Stimulated activated naive CD4-positive, alpha-beta T cell (primary cell): ENCODE measurements around the gene ZNF608.

Experiments used
- DNase-seq, 6 experiments: peaks; one replicate each; lab custom pipeline; 2025; lab: John Stamatoyannopoulos, UW

The ZNF608 gene

DNA sequence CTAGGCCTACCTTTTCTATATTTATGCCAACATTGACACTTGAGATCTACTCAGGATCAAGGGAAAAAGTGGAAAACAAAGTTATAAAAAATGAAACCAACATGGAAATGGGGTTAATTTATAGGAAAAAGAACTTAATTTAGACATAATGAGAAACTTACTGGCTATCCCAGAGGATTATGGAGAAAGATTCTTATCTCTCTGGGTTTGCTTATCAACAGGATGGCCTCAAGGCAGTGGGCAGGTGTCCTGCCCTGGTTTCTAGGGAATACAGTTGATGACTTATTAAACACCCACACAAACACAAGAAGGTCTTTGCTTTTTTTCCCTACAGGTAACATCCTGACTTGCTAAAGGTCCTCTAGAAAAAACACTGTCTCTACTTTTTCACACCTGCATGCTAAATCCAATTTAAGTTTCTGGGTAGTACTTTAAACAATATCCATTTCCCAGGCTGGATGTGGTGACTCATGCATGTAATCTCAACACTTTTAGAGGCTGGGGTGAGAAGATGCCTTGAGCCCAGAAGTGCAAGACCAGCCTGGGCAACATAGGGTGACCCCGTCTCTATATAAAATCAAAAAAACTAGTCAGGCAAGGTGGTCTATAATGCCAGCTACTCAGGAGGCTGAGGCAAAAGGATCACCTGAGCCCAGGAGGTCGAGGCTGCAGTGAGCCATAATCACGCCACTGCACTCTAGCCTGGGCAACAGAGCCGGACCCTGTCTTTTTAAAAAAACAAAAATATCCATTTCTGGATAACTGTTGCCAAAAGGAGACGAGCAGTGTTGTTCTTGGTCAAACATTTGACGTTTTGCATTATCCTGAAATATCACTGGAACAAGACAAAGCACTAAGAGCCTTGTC lies 6.6 kb upstream of the ZNF608 start:
- no peak for DNase-seq

DNA sequence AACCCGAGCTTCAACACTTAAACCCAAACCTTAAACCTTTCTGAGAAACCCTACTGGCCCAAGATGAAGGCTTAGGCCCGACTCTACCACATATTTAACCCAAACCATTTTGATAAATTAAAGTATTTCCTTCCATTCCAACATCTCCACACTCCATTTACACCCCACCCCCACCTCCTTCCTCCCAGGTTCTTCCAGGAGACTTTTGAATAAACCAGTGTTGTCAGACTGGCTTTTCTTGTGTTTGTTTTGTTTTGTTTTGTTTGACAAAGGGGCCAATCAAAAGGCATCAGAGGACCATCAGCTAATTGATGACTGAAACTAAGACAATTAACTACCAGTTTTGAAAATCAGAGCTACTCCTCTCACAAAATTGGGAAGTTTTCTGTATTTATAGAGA lies 4.6 kb upstream of the ZNF608 start:
- no peak for DNase-seq

DNA sequence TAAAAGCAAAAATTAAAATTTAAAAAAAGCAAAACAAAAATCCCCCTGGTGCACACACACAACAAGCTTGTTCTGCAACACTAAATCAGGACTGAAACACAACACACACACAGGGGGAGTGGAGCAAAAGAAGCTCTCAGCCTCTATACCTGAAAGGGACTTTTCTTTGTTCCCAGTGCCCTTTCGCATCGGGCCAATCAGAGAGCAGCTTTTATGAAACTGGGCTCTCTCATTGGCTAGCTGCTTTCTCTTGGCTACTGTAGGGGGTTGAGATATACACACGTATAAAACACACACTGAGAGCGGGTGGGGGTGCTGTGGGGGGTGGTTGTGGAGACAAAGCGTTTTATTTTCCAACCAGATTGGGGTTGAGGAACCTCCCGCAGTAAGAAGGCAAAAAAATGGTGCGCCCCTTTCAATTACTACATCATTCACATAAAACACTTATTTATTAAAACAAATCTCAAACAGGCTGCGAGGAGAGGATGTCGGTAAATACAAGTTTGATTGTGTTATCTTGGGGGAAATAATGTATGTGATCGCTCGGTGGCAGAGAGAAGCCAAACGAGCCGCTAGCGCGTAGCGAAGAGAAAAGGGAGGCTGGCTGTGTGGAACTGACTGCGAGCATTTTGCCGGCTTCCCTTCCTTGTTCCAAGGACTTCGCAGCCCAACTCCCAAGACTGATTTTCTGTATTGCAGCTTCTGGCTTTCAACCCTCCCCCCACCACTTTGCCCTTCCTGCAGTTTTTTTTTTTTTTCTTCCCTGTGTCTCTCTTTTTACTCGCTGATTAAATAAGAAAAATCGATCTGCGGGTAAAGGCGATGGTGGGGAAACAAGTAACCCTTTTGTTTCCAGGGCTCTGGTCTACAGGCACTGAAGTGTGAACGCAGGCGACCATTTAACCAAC lies 2.5 kb upstream of the ZNF608 start:
- DNase-seq = no peak

DNA sequence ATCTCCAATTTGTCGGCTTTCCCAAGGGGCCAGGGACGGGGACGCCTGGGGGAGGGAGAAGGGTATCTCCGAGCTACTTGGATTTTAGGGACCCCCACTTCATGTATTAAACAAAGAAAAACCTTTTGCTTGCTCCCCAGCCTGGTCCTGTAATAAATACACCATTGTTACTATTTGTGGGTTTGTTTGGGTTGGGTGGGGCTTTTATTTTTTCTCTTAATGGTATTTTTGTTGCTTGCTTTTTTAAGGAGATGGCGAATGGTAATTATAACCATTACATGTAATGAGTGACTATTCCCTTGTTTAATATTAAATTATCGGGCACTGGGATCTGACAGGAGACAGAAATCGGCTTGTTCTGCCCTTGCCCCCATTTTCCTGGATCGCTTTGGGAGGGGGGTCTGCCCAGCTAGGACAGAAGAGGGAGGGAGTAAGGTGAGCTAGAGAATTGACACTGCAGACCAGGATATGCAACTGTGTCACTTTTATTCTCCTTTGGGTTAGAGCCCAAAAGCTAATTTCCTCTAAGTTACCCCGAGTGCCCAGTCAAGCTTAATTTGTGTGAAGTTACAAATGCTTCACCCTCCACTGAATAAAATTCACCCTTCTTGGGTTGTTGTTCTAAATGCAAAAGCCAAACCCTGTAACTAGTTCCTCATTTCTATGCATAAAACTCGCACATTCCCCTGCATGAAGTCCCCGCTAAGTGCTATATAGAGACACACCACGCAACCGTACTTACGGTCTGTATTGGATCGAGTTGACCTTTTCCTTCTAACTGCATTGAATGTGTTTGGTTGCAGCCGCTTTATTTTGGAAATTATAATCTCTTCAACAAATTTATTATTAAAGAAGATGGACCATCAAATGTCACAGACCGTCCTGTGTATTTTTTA lies 1.6 kb upstream of the ZNF608 start:
- DNase-seq = no peak

DNA sequence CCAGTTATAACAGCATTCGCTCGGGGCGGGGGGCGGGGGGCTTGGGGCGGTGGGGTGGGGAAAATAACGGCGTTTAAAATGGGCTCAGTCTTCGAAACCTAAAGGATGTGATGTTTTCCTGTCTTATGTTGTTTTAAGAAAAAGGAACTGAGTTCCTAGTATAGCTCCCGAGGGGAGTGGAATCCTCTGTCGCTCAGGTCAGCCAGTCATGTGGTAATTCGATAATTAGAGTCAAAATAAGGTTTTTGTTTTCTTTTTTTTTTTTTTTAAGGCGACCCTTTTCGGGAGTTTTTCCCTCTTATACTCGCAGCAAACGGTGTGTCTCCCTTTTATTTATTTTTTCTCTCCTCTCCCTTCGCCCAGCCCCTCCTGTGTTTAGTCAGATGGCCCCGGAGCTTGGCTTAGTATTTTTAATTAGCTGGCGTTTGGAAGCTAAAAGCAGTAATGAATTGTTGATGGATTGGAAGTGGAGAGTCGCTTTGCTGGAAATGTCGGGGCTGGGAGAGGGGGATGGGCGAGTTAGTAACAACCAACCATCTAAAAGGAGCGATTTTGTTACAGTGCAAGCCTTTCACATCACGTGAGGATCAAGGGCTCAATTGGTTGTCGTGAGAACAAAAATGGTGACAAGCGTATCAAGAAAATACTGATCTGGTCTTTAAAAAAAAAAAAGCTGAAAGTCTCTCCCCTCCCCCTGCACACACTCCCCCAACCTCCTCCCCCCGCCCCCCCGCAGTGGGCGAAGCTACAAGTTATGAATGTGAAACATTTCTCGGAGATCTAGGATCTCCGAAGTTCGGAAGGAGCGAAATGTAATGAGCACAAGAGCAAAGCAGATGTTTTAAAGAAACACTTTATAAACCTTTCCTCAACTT lies 714 bp upstream of the ZNF608 start:
- DNase-seq = no peak

DNA sequence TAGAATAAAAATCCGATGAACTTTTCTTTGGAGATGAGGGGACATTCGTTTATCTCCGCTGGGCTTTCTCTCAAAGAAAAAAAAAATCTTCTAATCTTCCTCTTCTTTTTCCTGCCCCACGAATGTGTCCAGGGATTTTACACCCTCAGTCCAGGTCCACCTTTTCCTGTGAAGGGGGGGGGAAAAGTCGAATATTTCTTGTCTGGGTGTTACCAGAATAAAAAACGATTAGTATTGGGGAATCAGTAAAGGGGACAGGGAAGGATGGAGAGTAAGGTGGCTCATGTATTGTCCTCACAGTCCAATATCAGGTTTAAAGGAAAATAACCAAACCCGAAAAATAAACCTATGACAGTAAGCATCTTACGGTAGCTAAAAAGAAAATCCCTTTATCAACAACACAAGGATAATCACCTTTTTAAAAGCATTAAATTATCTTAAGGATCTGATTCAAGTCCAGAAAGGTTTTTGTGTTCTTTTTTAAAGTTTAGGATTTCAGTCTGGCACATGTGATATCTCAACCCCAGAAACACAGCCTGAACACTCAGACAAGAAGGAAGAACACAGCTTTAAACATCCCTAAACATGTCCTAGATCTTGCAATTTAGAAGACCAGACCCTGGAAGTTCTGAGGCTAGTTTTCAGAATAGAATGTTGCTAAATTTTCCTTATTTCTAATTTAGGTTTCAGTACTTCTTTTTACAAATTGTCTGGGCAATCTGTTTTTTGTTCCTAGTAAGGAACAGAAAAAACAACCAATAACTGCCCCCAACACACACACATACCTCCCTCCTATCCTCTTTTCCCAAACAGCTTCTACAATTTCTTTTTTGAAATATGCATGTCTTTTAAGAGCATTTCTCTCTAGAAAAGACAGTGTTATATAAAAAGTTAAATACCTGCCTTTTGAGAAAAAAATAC lies 1.2 kb downstream of the ZNF608 start:
- DNase-seq = no peak

DNA sequence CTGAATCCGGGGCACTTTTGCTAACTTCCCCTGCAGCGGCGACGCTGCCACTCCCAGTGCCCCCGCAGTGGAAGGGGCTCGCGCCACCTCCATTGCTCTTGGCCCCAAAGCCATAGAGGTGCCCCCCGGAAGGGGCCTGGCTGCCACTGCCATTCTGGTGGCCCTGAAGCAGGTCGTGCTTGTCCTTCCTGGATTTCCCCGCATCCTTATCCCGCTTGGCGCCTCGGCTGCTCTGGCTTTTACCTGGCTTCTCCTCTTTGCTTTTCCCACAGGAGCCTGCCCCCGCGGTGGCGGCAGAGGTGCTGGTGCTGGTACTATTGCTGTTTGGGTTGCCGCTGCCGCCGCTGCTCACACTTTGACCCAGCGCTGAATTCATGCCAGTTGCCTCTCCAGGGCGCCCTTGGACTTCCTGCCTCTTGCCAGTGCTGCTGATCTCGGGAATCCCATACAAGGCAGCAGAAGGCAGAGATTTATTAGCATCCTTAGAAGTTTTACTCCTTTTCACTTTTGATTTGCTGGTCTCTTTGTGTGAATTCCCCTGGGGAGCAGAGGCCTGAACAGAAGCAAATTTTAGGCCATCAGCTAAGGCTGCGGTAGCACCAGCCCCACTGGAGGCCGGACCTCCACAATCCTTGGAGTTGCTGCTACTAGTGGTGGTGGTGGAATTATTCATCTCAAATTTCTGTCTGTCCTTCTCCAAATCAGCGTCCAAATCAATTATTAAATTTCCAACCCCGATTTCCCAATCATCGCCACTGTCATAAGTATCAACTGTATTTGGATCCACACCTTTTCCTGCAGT lies 2.1 kb downstream of the ZNF608 start:
- DNase-seq = no peak

DNA sequence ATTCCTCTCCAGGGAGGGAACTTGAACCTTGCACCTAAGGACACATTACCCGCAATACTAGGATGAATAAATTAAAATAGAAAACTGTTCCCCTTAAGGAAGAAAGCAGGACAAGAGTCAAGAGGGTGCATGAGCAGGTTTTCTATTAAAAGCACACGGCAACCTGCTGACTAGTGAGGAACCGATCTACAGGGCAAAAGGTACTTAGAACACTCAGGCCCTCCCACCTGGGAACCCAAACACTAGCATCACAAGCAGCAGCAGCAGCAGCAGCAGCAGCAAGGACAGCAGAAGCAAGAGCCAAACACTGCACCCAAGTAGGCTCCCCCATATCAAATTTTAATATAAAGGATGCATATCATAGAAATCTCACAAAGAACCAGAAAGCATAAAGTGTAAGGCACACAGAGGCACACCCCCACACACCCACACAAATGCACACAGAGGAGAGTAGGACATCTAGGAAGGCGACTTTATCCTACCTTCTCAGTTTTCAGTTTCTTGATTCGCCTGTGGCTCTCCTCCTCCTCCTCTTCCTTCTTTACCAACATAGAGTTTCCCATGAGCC lies 2.8 kb downstream of the ZNF608 start:
- no peak for DNase-seq

DNA sequence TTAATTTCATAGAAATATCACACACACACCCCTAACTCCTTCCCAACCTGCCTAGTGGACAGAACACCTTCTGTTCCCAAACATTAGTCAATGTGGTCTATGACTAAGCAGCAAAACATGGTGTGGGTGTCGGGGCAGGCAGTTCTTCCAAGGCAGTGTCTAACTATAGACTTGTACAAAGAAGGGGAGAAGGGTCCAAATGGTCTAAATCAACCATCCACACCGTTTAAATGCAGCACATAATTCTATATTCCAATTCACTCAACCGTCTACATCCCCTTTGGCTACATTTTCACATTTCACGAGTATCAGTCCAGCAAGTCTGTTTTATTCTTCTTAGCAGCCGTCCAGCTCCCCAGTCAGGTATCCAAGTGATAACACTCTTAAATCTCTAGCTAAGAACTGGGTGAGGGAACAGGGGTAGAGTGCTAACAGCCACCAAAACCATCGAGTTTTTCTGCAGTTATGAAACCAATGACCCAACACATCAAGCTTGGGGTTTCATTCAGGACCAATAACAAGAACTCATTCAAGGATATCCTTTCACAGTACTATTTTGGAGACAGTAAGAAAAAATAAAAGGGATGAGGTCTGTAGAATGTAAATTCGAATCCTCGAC lies 3.3 kb downstream of the ZNF608 start:
- no peak for DNase-seq

DNA sequence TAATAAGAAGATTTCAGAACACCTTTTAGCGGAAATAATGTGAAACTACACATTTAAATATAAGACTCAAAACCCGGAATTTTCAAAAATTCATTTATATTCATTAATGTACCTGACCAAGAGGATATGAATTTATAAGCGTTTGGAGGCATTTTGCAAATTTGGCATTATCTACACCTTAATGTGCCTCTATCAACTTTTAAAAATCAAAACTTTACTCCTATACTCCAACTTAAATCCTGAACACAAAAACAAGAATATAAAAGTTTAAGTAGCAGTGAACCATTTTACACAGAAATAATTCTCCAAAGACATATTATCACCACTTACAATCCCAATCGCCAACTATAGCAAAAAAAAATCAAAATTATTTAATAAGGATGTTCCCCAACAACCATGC lies 3.9 kb downstream of the ZNF608 start:
- no peak for DNase-seq

DNA sequence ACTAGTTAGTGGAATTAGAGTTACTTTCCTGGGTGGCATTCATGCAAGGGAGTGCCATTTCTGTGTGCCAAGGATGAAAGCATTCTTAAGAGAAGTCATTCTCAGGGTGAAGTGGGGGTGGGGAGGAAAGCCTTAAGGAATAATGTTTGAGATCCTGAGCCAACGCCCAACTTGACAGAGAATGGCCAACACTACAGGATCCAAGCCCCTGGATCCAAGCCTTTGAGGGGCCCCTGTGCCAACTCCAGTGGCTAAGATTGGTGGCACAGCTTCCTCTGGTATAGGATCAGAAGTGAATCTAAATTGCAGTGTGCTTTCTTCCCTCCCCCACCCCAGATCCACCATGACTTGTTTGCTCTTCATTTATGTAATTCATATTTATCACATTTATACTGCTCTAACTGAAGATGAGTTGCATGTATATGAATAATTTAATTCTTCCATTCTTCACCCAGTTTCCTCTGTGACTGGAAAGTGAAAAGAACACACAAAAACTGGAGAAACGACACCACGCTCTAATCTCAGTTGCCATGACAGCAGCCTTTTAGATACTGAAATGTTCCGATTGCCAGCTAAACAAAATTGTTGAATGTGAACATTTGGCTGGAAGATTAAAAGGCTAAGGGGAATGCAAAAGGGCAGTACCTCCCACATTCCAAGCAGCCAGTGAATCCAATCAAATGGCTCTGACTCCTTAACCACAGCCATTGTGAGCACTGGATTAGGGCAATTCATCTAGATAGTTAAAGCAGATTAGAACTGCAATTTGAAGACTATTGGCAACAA lies 4.5 kb downstream of the ZNF608 start:
- DNase-seq = no peak

DNA sequence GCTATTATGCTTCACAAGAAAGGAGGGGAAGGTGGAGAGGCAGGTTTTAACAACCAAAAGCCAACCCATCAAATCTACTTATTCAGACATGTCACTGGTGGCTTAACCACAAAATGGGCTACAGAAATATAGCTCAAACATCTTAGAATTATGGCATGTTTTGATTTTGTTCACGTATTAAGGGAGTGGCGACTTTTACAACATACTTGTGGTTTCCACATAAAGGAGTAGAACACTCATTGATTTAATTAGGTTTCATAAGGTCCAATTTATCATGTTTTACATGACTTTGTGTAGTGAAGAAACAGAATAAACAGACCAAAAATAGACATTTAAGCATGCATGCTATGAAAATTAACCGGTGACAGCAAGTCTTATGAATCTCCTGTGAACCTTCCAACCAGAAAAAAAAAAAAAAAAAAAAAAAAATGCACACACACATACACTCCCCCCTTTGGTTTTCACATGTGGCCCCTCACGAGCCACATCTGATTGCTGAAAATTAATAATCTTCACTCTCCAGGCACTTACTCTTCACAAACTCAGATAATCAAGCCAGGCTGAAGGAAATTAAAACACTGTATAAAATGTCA lies 5.4 kb downstream of the ZNF608 start:
- DNase-seq = no peak

DNA sequence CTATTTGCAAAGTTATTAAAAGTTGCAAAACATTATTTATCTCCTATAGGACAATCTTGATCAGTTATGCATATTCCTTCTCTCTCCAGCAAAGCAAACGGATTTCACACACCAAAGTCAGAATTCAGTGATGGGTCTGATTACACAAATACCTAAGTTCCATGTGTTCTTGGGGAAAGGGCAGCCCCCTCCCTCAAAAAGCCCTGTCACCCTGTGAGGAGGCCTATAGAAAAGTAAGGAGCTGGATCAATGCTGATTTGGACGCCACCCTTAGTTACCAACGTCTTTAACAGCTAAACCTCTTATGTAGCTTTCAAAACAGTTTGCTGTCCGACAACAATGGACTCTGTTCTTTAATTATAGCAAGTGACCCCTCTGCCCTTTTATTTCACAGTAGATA lies 6.4 kb downstream of the ZNF608 start:
- DNase-seq = no peak

DNA sequence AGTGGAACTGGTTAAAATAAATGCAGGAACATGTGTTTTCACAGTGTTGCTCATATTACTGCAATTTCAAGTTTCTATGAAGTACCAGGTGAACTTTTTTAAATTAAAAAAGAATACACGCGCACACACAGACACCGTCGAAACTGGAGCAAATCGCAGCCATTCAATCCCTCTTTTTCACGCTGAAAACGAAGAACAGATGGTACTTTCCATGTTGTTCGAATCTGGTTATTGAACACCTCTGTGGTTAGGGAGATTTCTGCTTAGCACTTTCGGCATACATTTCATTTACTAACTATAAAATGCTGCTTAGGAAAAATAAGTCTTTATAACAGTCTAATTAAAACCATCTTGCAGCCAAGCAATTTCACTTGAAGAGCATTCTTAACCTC lies 6.8 kb downstream of the ZNF608 start:
- DNase-seq = no peak

DNA sequence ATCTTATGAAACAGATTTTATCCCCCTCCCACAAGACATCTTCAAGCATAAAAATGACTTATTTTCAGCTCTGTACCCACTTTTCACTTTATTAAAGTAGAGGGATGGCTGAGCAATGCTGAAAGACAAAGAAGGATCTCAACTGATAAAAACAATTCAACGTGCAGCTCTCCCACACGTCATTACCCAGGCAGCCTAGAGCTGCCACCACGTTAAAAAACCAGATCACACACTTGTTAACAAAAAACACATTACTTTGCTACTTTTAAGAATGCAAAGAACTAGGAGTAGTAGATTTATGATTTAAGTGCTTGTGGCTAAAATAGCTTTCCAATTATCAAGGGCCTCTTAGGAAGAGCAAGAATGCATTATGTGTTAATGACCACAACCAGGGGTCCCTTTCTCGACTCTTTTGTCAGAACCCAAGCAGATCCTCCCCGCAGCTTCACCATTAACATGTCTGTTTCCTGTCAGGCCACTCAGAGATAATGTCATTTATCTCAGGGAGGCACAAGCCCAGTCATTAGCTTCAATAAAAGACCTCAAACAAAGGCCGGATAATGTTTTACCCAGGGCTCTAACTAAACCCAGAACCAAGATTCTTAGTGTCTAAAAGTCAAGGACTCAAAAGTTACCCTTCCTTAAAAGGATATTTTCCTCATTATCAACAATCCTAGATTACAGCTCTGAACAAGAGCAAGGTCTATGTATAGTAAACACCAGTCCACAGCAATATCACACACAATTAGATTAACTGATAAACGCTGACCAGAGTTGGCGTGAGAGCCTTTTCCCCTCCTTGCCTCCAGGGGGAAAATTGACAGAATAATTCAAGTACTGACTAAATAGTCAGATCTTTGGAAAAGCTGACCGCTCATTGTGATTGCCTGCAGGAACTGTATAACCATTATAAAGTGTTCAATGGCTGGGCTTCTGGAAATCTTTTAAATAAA lies 7.5 kb downstream of the ZNF608 start:
- no peak for DNase-seq

DNA sequence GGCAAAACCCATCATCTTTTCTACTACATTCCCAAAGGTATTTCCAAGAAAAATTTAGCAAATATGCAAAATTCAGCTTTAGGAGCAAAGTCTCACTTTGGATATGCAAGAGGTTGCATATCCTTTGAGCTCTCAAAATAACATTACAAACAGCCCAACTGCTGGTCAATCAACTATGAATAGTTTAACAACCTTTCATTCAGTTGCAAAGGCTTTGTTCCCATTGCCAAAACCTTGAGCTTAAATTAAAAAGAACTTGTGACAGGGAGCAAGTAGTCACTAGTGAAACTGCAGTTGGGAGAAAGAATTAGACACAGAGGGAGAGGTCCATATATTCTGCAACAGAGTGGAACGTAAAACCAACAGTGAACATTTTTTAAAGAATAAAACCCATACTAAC lies 8.8 kb downstream of the ZNF608 start:
- DNase-seq = no peak
